Trophoblast cell (in vitro differentiated cells and primary cell): ENCODE results near the gene MRTO4.
A peak's percentile ranks its signal among the peaks of the same experiment; 100 is the strongest.
"Not testable (repeated sequence)": the region's sequence is repeated elsewhere in the genome, so short reads cannot be mapped to it uniquely, and the experiment has no call there.

Experiments used
- DNase-seq, 2 donors: peaks; one replicate each; pipeline ENCODE4 v3.0.0-alpha.2; 2016
- H2AFZ ChIP-seq: 2 replicates; pipeline ENCODE4 v1.6.1; 2013; ENCODE audit warnings: low read length, moderate library complexity, mild to moderate bottlenecking; ENCODE audit not compliant: insufficient read depth, poor library complexity
- H2AK5ac ChIP-seq: 2 replicates; pipeline ENCODE4 v1.6.1; 2013; ENCODE audit warnings: mild to moderate bottlenecking, low read length
- H2BK120ac ChIP-seq: 2 replicates; pipeline ENCODE4 v1.6.1; 2013; ENCODE audit warnings: low read length, mild to moderate bottlenecking, moderate library complexity; ENCODE audit not compliant: insufficient read depth, poor library complexity
- H2BK12ac ChIP-seq: 2 replicates; pipeline ENCODE4 v1.6.1; 2013; ENCODE audit warnings: mild to moderate bottlenecking, low read length, moderate library complexity
- H2BK5ac ChIP-seq: 2 replicates; pipeline ENCODE4 v1.6.1; 2013; ENCODE audit warnings: low read length, low read depth, moderate library complexity, mild to moderate bottlenecking; ENCODE audit not compliant: poor library complexity
- H3K14ac ChIP-seq: 2 replicates; pipeline ENCODE4 v1.6.1; 2013; ENCODE audit warnings: mild to moderate bottlenecking, low read length
- H3K18ac ChIP-seq: 2 replicates; pipeline ENCODE4 v1.6.1; 2013; ENCODE audit warnings: mild to moderate bottlenecking, low read length
- H3K23ac ChIP-seq: 2 replicates; pipeline ENCODE4 v1.6.1; 2013; ENCODE audit warnings: low read length
- H3K27ac ChIP-seq: 2 replicates; pipeline ENCODE4 v1.5.1; 2013; ENCODE audit warnings: low read depth, mild to moderate bottlenecking, inconsistent platforms, low read length, moderate library complexity
- H3K27me3 ChIP-seq: 2 replicates; pipeline ENCODE4 v1.6.1; 2013; ENCODE audit warnings: inconsistent platforms, mild to moderate bottlenecking, low read length, moderate library complexity; ENCODE audit not compliant: insufficient read depth
- H3K36me3 ChIP-seq, 2 experiments: 1 replicate in 1 of 2; 2 replicates in 1 of 2; pipeline ENCODE4 v1.6.1; 2013; ENCODE audit warnings: low read length in 2 of 2, mild to moderate bottlenecking in 2 of 2, moderate library complexity in 1 of 2; ENCODE audit not compliant: insufficient read depth in 2 of 2, control insufficient read depth in 1 of 2
- H3K4ac ChIP-seq: 2 replicates; pipeline ENCODE4 v1.6.1; 2013; ENCODE audit warnings: low read depth, mild to moderate bottlenecking, low read length, moderate library complexity
- H3K4me1 ChIP-seq, 2 experiments: 1 replicate in 1 of 2; 2 replicates in 1 of 2; pipeline ENCODE4 v1.6.1; 2013; ENCODE audit warnings: low read length in 2 of 2, mild to moderate bottlenecking in 2 of 2, moderate library complexity in 1 of 2; ENCODE audit not compliant: insufficient read depth in 2 of 2, control insufficient read depth in 1 of 2
- H3K4me2 ChIP-seq: 2 replicates; pipeline ENCODE4 v1.6.1; 2013; ENCODE audit warnings: inconsistent platforms, mild to moderate bottlenecking, low read length, moderate library complexity
- H3K4me3 ChIP-seq: 2 replicates; pipeline ENCODE4 v1.5.1; 2013; ENCODE audit warnings: mild to moderate bottlenecking, low read depth, low read length, inconsistent platforms
- H3K79me1 ChIP-seq: one replicate; pipeline ENCODE4 v1.6.1; 2013; ENCODE audit warnings: low read length
- H3K79me2 ChIP-seq: 2 replicates; pipeline ENCODE4 v1.6.1; 2013; ENCODE audit warnings: low read length, mild to moderate bottlenecking; ENCODE audit not compliant: control insufficient read depth, insufficient read depth, poor library complexity
- H3K9ac ChIP-seq: 2 replicates; pipeline ENCODE4 v1.6.1; 2013; ENCODE audit warnings: mild to moderate bottlenecking, low read length
- H3K9me3 ChIP-seq: 2 replicates; pipeline ENCODE4 v1.6.1; 2013; ENCODE audit warnings: low read depth, mild to moderate bottlenecking, control low read depth, inconsistent platforms, low read length; ENCODE audit not compliant: insufficient read depth
- H4K12ac ChIP-seq: 2 replicates; pipeline ENCODE4 v1.6.1; 2013; ENCODE audit warnings: low read depth, mild to moderate bottlenecking, low read length, moderate library complexity
- H4K8ac ChIP-seq: 2 replicates; pipeline ENCODE4 v1.6.1; 2013; ENCODE audit warnings: low read depth, mild to moderate bottlenecking, low read length, moderate library complexity
- H4K91ac ChIP-seq: one replicate; pipeline ENCODE4 v1.6.1; 2013; ENCODE audit warnings: low read depth, mild to moderate bottlenecking, low read length, moderate library complexity
- WGBS: extraction: QIAGEN DNeasy Blood & Tissue Kit; methylation state at CpG from one replicate; pipeline ENCODE4 v1.1.7; 2013; ENCODE audit warnings: missing lambda C conversion rate; ENCODE audit not compliant: insufficient read length, insufficient coverage; ENCODE audit errors: extremely low coverage; 5-methylcytosine and 5-hydroxymethylcytosine counted together

Gene MRTO4

GRCh38 chr1:19273844-19274531, 22.4 kb downstream of the MRTO4 start:
- not testable (repeated sequence) for H3K79me2 ChIP-seq, H3K4me1 ChIP-seq, H3K4me3 ChIP-seq, H3K9me3 ChIP-seq, H2AFZ ChIP-seq, H3K4ac ChIP-seq, H3K27ac ChIP-seq, H3K4me2 ChIP-seq, H2BK5ac ChIP-seq, H3K14ac ChIP-seq, H3K79me1 ChIP-seq, H2BK120ac ChIP-seq, H3K18ac ChIP-seq, H2BK12ac ChIP-seq, H4K8ac ChIP-seq, H3K36me3 ChIP-seq, H3K27me3 ChIP-seq, H4K91ac ChIP-seq, H4K12ac ChIP-seq, H3K9ac ChIP-seq, H2AK5ac ChIP-seq, H3K23ac ChIP-seq, DNase-seq
- no CpG with 5 or more reads among the region's 66 CpGs for WGBS

DNA sequence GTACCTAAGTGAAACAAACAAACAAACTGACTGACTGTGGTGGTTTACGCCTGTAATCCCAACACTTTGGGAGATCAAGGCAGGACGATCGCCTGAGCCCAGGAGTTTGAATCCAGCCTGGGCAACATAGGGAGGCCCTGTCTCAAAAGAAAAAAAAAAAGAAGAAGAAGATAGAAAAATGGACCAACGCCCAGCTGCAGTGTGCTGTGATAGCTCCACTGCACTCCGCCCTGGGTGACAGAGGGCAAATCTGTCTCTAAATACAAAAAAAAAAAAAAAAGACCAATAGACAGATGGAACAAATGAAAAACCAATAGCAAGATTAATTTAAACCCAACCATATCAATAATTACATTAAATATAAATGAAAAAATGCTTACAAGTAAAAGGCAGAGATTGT, 23.0 kb downstream of the MRTO4 start:
- Histone ChIP-seq H4K12ac (no peak overlapping the region), H4K8ac (no peak overlapping the region), H4K91ac (no peak overlapping the region), H3K4me3 (no peak overlapping the region), H3K23ac (no peak overlapping the region), H3K9ac (no peak overlapping the region), H3K27ac (no peak overlapping the region), H3K9me3 (no peaks in the 10 kb centered on the region), H3K4me1 (no peaks in the 10 kb centered on the region), H3K14ac (no peak overlapping the region), H3K36me3 (no peaks in the 10 kb centered on the region), H2AFZ (no peak overlapping the region), H3K79me2 (no peaks in the 10 kb centered on the region), H3K18ac (no peak overlapping the region), H3K79me1 (no peaks in the 10 kb centered on the region), H2BK120ac (no peak overlapping the region), H2BK12ac (no peak overlapping the region), H3K4me2 (no peak overlapping the region), H3K4ac (no peak overlapping the region), H3K27me3 (no peaks in the 10 kb centered on the region), H2AK5ac (no peak overlapping the region), H2BK5ac (no peak overlapping the region)
- WGBS = no CpG with 5 or more reads among the region's 5 CpGs
- DNase-seq = no peak

DNA sequence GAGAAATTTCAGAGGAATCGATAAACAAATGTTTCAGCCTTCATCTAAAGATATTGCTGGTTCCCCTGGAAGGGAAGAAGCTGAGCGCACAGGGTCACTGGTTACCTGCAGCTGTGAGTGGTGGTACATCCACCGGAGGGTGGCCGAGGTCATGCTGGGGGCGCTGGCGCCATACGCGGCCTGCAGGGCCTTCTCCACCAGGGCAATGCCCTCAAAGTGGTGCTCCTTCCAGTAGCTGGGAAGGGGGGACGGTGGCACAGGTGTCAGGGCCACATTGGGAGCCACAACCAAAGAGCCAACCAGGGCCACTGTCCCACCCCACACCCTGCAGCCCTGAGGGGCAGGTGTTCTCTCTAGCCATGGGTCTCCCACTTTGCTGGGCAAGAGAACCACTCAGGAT, 32.3 kb downstream of the MRTO4 start:
- H3K27me3 ChIP-seq = no peaks in the 10 kb centered on the region
- no peaks in the 10 kb centered on the region for H3K79me2 ChIP-seq
- H3K14ac ChIP-seq = no peak overlapping the region
- H2BK120ac ChIP-seq = no peak overlapping the region
- no peak overlapping the region for H3K18ac ChIP-seq
- no peak overlapping the region for H4K8ac ChIP-seq
- H3K4me3 ChIP-seq = no peak overlapping the region
- H2AK5ac ChIP-seq = no peak overlapping the region
- H3K4me2 ChIP-seq = no peak overlapping the region
- no peak overlapping the region for H3K4ac ChIP-seq
- H3K23ac ChIP-seq = no peak overlapping the region
- H4K12ac ChIP-seq = no peak overlapping the region
- no peak overlapping the region for H3K27ac ChIP-seq
- H4K91ac ChIP-seq = no peak overlapping the region
- no peak overlapping the region for H2BK12ac ChIP-seq
- H3K4me1 ChIP-seq = peaks cover under 1 to 2% of the 10 kb centered on the region in 2 experiments
- WGBS = no CpG with 5 or more reads among the region's 9 CpGs
- peaks cover 2% of the 10 kb centered on the region for H3K9me3 ChIP-seq
- no peak for DNase-seq
- H2BK5ac ChIP-seq = no peak overlapping the region
- H3K36me3 ChIP-seq = peaks cover 0 to 5% of the 10 kb centered on the region in 2 experiments
- no peak overlapping the region for H3K9ac ChIP-seq
- H3K79me1 ChIP-seq = no peaks in the 10 kb centered on the region
- H2AFZ ChIP-seq = no peak overlapping the region

GRCh38 chr1:19284881-19285280, 33.3 kb downstream of the MRTO4 start:
- Histone ChIP-seq H2BK120ac (no peak overlapping the region), H3K23ac (no peak overlapping the region), H3K9ac (no peak overlapping the region), H2AFZ (no peak overlapping the region), H3K18ac (no peak overlapping the region), H3K4me2 (no peak overlapping the region), H4K91ac (no peak overlapping the region), H2BK12ac (no peak overlapping the region), H3K4me3 (no peak overlapping the region), H3K9me3 (peaks cover 2% of the 10 kb centered on the region), H3K4me1 (peaks cover 3 to 4% of the 10 kb centered on the region in 2 experiments), H2AK5ac (no peak overlapping the region), H4K8ac (no peak overlapping the region), H4K12ac (no peak overlapping the region), H3K79me2 (no peaks in the 10 kb centered on the region), H3K14ac (no peak overlapping the region), H3K4ac (no peak overlapping the region), H3K79me1 (no peaks in the 10 kb centered on the region), H3K27me3 (no peaks in the 10 kb centered on the region), H3K36me3 (peaks cover 0 to 5% of the 10 kb centered on the region in 2 experiments), H3K27ac (no peak overlapping the region), H2BK5ac (no peak overlapping the region)
- DNase-seq = peak; percentile 66 to 76
- no CpG with 5 or more reads among the region's 8 CpGs for WGBS
